ENCODE measurements around the gene ABCC5. TPM values are rescaled to one million over a fixed set of nuclear protein-coding genes. Genes with fewer than 3 reads are reported as not detected.

Gene ABCC5
- total RNA-seq, 1 experiment from 2014 or later = 37.6 TPM

GRCh38 chr3:183885766-183886165 is 131.9 kb downstream of the ABCC5 start:
- no peaks in the 10 kb centered on the region; the same call in 1 of the 2 replicates for H3K4me1 ChIP-seq (ENCODE audit: insufficient read depth, low read length)
- TF ChIP-seq, protein P1, sequence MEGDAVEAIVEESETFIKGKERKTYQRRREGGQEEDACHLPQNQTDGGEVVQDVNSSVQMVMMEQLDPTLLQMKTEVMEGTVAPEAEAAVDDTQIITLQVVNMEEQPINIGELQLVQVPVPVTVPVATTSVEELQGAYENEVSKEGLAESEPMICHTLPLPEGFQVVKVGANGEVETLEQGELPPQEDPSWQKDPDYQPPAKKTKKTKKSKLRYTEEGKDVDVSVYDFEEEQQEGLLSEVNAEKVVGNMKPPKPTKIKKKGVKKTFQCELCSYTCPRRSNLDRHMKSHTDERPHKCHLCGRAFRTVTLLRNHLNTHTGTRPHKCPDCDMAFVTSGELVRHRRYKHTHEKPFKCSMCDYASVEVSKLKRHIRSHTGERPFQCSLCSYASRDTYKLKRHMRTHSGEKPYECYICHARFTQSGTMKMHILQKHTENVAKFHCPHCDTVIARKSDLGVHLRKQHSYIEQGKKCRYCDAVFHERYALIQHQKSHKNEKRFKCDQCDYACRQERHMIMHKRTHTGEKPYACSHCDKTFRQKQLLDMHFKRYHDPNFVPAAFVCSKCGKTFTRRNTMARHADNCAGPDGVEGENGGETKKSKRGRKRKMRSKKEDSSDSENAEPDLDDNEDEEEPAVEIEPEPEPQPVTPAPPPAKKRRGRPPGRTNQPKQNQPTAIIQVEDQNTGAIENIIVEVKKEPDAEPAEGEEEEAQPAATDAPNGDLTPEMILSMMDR (conservative IDR thresholded peaks at IDR 0.05) = no peak
- Mint-ChIP-seq H3K36me3 (ENCODE audit: insufficient read depth in 1 of 3, low read depth in 3 of 3) (no peaks in the 10 kb centered on the region; a peak in 2 of 7 replicates), H3K27ac (no peak overlapping the region), H3K27me3 (ENCODE audit: low read depth) (peaks cover 18% of the 10 kb centered on the region), H3K9me3 (no peaks in the 10 kb centered on the region), H3K4me1 (peaks cover 21 to 22% of the 10 kb centered on the region in 2 experiments), H3K4me3 (peak overlapping the region in 1 of 2 experiments; percentile 7; a peak in 2 of 5 replicates)
- H4K5ac ChIP-seq (ENCODE audit: insufficient read length, low read depth, low read length) = no peak overlapping the region
- no peak overlapping the region for H3K18ac ChIP-seq (ENCODE audit: insufficient read length, low read depth, low read length)
- H3K9ac ChIP-seq (ENCODE audit: extremely low read depth, insufficient read length, low read length) = no peak overlapping the region
- H2BK5ac ChIP-seq (ENCODE audit: insufficient read length, low read length) = no peak overlapping the region
- peaks cover 11% of the 10 kb centered on the region for H3K23me2 ChIP-seq (ENCODE audit: insufficient read length, low read depth, low read length, poor library complexity, severe bottlenecking)
- H3K27me3 ChIP-seq (ENCODE audit: insufficient read depth, low read length) = no peaks in the 10 kb centered on the region
- no peak overlapping the region for H3K4ac ChIP-seq (ENCODE audit: low read depth, low read length)
- no peak overlapping the region for H2BK20ac ChIP-seq (ENCODE audit: low read depth, low read length, poor library complexity, severe bottlenecking)
- no peaks in the 10 kb centered on the region for H4K20me1 ChIP-seq (ENCODE audit: control insufficient read depth, insufficient read depth, insufficient read length)
- no peak overlapping the region for H2AK5ac ChIP-seq (ENCODE audit: insufficient read length, low read length)
- no peak overlapping the region for H3K14ac ChIP-seq (ENCODE audit: insufficient read depth, low read length)
- H3K79me1 ChIP-seq (ENCODE audit: insufficient read depth, low read depth, low read length, poor library complexity, severe bottlenecking) = no peaks in the 10 kb centered on the region
- H2BK120ac ChIP-seq (ENCODE audit: low read depth, low read length, poor library complexity, severe bottlenecking) = no peak overlapping the region
- H3K9me3 ChIP-seq (ENCODE audit: control insufficient read depth, low read depth, low read length) = no peaks in the 10 kb centered on the region
- no peak overlapping the region for H4K8ac ChIP-seq (replicated peaks; ENCODE audit: insufficient read length, low read depth, low read length)
- no peak overlapping the region; the same call in 1 of the 2 replicates for H2BK15ac ChIP-seq (ENCODE audit: low read depth, low read length)
- H3K56ac ChIP-seq (ENCODE audit: insufficient read length, low read depth, low read length) = no peak overlapping the region
- no peak overlapping the region for H3K27ac ChIP-seq (ENCODE audit: insufficient read length, low read depth, low read length)
- peaks cover 19% of the 10 kb centered on the region; the same call in 1 of the 2 replicates for H3K79me2 ChIP-seq (ENCODE audit: insufficient read depth, low read length)
- H2BK12ac ChIP-seq (ENCODE audit: insufficient read length, low read depth, low read length) = no peak overlapping the region
- H3K4me2 ChIP-seq (ENCODE audit: insufficient read depth, insufficient read length, low read length) = no peak overlapping the region
- no peak for DNase-seq
- H3T11ph ChIP-seq (ENCODE audit: low read length) = no peak overlapping the region
- H2AFZ ChIP-seq (ENCODE audit: low read length) = no peak overlapping the region
- H4K91ac ChIP-seq (ENCODE audit: insufficient read length, low read depth, low read length) = no peak overlapping the region
- WGBS (ENCODE audit: extremely low coverage, insufficient read length, low lambda C conversion rate) = no CpG with 5 or more reads among the region's 10 CpGs
- no peak overlapping the region for H3K23ac ChIP-seq (ENCODE audit: insufficient read length, low read depth, low read length)
